Measurements from ENCODE around the gene DNAJC16.

Gene DNAJC16

DNA sequence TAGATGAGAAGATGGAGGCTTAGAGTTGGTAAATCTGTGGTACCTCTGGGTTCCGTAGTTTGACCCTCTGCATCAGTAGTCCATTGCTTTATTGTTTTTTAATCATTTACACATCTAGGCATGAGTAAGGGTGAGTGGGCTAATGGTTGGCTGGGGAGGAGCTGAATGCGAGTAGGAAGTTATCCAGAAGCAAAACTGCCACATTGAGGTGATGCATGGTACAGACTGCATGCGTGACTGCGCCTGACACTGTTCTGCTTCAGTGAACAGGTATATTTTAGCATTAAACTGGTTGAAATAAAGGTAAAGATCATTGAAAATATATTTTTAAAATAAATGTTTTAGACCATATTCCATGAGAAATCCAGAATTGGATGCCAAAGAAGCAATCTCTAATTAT lies 4.4 kb downstream of the DNAJC16 start:
- no peak for ATAC-seq
- TF ChIP-seq ZNF565 (CRISPR knock-in tag; conservative IDR thresholded peaks at IDR 0.05; ENCODE audit: low read depth) (no peak), SNAI2 (CRISPR knock-in tag; IDR thresholded peaks at IDR 0.05) (no peak)
- TF ChIP-seq, protein P1, sequence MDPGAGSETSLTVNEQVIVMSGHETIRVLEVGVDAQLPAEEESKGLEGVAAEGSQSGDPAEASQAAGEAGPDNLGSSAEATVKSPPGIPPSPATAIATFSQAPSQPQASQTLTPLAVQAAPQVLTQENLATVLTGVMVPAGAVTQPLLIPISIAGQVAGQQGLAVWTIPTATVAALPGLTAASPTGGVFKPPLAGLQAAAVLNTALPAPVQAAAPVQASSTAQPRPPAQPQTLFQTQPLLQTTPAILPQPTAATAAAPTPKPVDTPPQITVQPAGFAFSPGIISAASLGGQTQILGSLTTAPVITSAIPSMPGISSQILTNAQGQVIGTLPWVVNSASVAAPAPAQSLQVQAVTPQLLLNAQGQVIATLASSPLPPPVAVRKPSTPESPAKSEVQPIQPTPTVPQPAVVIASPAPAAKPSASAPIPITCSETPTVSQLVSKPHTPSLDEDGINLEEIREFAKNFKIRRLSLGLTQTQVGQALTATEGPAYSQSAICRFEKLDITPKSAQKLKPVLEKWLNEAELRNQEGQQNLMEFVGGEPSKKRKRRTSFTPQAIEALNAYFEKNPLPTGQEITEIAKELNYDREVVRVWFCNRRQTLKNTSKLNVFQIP (CRISPR knock-in tag; IDR thresholded peaks at IDR 0.05; ENCODE audit: borderline replicate concordance, low read depth): no peak

DNA sequence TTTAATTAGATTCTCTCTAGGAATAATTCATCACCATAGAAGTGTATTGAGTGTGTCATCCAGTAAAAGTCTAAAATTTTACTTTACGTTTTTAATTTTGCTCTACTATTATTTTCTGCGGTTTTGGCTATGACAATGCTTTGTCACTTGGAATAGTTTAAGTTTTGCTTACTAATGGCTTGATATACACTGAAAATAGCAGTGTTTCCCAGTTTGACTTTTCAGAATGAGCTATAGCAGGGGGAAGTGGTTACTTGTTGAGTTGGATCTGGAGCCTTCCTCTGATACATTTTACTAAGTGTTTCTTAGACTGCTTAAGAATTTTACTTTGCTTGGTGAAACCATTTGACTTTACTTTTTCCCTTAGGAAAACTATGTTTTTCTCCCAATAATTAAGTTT lies 5.0 kb downstream of the DNAJC16 start:
- ATAC-seq: no peak
- TF ChIP-seq ZNF8 (CRISPR knock-in tag; IDR thresholded peaks at IDR 0.05) (no peak), ARNTL (CRISPR knock-in tag; IDR thresholded peaks at IDR 0.05; ENCODE audit: borderline replicate concordance, low read depth) (no peak), TCF4 (CRISPR knock-in tag; IDR thresholded peaks at IDR 0.05; ENCODE audit: borderline replicate concordance) (no peak), ZFP3 (CRISPR knock-in tag; IDR thresholded peaks at IDR 0.05) (no peak), SNAI2 (CRISPR knock-in tag; IDR thresholded peaks at IDR 0.05) (no peak), ESRRG (CRISPR knock-in tag; IDR thresholded peaks at IDR 0.05) (no peak), OSR1 (CRISPR knock-in tag; IDR thresholded peaks at IDR 0.05) (no peak), ISL1 (CRISPR knock-in tag; IDR thresholded peaks at IDR 0.05) (no peak), RARB (CRISPR knock-in tag; IDR thresholded peaks at IDR 0.05) (no peak), GLIS3 (CRISPR knock-in tag; IDR thresholded peaks at IDR 0.05) (no peak), ZNF565 (CRISPR knock-in tag; conservative IDR thresholded peaks at IDR 0.05; ENCODE audit: low read depth) (no peak), ZC3H10 (CRISPR knock-in tag; IDR thresholded peaks at IDR 0.05) (no peak), TOX (CRISPR knock-in tag; IDR thresholded peaks at IDR 0.05; ENCODE audit: borderline replicate concordance) (no peak)
- TF ChIP-seq, protein P2, sequence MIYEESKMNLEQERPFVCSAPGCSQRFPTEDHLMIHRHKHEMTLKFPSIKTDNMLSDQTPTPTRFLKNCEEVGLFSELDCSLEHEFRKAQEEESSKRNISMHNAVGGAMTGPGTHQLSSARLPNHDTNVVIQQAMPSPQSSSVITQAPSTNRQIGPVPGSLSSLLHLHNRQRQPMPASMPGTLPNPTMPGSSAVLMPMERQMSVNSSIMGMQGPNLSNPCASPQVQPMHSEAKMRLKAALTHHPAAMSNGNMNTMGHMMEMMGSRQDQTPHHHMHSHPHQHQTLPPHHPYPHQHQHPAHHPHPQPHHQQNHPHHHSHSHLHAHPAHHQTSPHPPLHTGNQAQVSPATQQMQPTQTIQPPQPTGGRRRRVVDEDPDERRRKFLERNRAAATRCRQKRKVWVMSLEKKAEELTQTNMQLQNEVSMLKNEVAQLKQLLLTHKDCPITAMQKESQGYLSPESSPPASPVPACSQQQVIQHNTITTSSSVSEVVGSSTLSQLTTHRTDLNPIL (CRISPR knock-in tag; IDR thresholded peaks at IDR 0.05; ENCODE audit: low read depth): no peak
- TF ChIP-seq, protein P3, sequence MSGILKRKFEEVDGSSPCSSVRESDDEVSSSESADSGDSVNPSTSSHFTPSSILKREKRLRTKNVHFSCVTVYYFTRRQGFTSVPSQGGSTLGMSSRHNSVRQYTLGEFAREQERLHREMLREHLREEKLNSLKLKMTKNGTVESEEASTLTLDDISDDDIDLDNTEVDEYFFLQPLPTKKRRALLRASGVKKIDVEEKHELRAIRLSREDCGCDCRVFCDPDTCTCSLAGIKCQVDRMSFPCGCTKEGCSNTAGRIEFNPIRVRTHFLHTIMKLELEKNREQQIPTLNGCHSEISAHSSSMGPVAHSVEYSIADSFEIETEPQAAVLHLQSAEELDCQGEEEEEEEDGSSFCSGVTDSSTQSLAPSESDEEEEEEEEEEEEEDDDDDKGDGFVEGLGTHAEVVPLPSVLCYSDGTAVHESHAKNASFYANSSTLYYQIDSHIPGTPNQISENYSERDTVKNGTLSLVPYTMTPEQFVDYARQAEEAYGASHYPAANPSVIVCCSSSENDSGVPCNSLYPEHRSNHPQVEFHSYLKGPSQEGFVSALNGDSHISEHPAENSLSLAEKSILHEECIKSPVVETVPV (CRISPR knock-in tag; IDR thresholded peaks at IDR 0.05): no peak
- TF ChIP-seq, protein P1 (CRISPR knock-in tag; IDR thresholded peaks at IDR 0.05; ENCODE audit: borderline replicate concordance, low read depth): no peak
- TF ChIP-seq, protein P4, sequence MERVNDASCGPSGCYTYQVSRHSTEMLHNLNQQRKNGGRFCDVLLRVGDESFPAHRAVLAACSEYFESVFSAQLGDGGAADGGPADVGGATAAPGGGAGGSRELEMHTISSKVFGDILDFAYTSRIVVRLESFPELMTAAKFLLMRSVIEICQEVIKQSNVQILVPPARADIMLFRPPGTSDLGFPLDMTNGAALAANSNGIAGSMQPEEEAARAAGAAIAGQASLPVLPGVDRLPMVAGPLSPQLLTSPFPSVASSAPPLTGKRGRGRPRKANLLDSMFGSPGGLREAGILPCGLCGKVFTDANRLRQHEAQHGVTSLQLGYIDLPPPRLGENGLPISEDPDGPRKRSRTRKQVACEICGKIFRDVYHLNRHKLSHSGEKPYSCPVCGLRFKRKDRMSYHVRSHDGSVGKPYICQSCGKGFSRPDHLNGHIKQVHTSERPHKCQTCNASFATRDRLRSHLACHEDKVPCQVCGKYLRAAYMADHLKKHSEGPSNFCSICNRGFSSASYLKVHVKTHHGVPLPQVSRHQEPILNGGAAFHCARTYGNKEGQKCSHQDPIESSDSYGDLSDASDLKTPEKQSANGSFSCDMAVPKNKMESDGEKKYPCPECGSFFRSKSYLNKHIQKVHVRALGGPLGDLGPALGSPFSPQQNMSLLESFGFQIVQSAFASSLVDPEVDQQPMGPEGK (CRISPR knock-in tag; IDR thresholded peaks at IDR 0.05; ENCODE audit: borderline replicate concordance): no peak

DNA sequence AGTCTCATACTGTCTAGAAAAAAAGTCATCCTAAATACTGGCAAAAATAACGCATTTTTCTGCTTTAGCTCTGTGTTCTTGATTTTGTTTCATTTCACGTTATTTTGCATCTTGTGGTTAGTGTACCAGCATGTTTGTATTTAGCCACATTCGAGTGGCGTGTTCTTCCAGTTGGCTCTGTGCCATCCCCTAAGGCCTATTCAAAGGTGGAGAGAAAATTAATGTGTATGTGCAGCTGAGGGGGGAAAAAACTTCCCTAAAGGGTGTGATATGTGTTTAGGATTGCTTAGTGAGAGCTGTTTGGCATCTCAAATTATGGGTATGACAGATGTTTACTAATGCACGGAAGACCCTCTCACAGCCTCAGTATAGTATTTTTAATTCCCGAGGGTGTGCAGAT lies 12.1 kb downstream of the DNAJC16 start:
- no peak for TF ChIP-seq ZNF70 (CRISPR knock-in tag; IDR thresholded peaks at IDR 0.05)
- TF ChIP-seq, protein P2 (CRISPR knock-in tag; IDR thresholded peaks at IDR 0.05; ENCODE audit: low read depth): no peak
- no peak for TF ChIP-seq CSDC2 (CRISPR knock-in tag; IDR thresholded peaks at IDR 0.05)
- no peak for TF ChIP-seq ZNF565 (CRISPR knock-in tag; conservative IDR thresholded peaks at IDR 0.05; ENCODE audit: low read depth)
- no peak for TF ChIP-seq ZFP3 (CRISPR knock-in tag; IDR thresholded peaks at IDR 0.05)
- no peak for TF ChIP-seq ZC3H10 (CRISPR knock-in tag; IDR thresholded peaks at IDR 0.05)
- no peak for ATAC-seq

DNA sequence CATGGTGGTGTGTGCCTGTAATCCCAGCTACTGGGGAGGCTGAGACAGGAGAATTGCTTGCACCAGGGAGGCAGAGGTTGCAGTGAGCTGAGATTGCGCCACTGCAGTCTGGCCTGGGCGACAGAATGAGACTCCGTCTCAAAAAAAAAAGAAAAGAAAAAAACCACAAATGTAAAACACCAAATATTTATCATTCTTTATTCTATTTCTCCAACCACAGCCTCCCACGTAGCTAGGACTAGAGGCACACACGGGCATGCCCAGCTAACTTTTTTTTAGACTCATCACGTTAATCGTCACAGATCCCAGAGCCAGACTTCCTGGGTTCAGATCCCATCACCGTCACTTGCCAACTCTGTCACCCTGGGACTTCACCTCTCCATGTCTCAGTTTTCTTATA lies 13.5 kb downstream of the DNAJC16 start:
- no peak for ATAC-seq
- TF ChIP-seq ZFP3 (CRISPR knock-in tag; IDR thresholded peaks at IDR 0.05) (no peak), CSDC2 (CRISPR knock-in tag; IDR thresholded peaks at IDR 0.05) (no peak), ZNF565 (CRISPR knock-in tag; conservative IDR thresholded peaks at IDR 0.05; ENCODE audit: low read depth) (no peak)
- TF ChIP-seq, protein P2 (CRISPR knock-in tag; IDR thresholded peaks at IDR 0.05; ENCODE audit: low read depth): no peak
- TF ChIP-seq, protein P1 (CRISPR knock-in tag; IDR thresholded peaks at IDR 0.05; ENCODE audit: borderline replicate concordance, low read depth): no peak

Measured in SK-N-SH treated with all-trans-retinoic acid at 6 μM for 48 hours (cell line).